NCI-H2107 treated with DMSO at 0.1 percent for 48 hours (cell line): Measurements from ENCODE around the gene MTA2.
"Not testable (repeated sequence)": the region's sequence is repeated elsewhere in the genome, so short reads cannot be mapped to it uniquely, and the experiment has no call there.

ENCODE experiments used
- DNase-seq: peaks from one replicate; lab custom pipeline; 2025; ENCODE audit not compliant: unreplicated experiment; lab: John Stamatoyannopoulos, UW

The MTA2 gene

GRCh38 chr11:62601372-62602140 is at the start of gene MTA2:
Gene MTA2, minus strand, starts transcription at chr11:62601865. Its CDS starts 415 bp downstream, at chr11:62601450.
- DNase-seq = peak; percentile 95

- not testable (repeated sequence) for DNase-seq
Observed at GRCh38 chr11:62650283-62650682, 48.6 kb upstream of the MTA2 start.

DNA sequence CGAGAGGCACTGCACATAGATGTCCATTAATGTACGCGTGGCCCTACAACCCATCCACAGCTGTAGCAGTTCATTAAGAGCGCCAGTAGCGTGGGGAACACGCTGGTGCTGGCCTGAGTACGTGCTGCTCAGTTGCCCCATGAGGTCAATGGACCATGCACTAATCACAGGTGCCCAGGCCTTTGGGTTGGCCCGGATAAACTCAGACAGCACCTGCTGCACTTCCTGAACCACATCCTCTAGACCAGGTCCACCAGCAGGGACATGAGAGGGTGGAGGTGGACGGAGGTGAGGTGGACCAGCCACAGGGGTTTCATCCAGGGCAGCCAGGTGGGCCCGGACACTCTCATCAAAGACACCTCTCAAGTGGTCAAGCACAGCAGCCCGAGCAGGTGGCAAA is 47.8 kb upstream of the MTA2 start:
- DNase-seq = no peak

- DNase-seq = no peak
Observed at GRCh38 chr11:62648967-62649364, 47.3 kb upstream of the MTA2 start.

DNA sequence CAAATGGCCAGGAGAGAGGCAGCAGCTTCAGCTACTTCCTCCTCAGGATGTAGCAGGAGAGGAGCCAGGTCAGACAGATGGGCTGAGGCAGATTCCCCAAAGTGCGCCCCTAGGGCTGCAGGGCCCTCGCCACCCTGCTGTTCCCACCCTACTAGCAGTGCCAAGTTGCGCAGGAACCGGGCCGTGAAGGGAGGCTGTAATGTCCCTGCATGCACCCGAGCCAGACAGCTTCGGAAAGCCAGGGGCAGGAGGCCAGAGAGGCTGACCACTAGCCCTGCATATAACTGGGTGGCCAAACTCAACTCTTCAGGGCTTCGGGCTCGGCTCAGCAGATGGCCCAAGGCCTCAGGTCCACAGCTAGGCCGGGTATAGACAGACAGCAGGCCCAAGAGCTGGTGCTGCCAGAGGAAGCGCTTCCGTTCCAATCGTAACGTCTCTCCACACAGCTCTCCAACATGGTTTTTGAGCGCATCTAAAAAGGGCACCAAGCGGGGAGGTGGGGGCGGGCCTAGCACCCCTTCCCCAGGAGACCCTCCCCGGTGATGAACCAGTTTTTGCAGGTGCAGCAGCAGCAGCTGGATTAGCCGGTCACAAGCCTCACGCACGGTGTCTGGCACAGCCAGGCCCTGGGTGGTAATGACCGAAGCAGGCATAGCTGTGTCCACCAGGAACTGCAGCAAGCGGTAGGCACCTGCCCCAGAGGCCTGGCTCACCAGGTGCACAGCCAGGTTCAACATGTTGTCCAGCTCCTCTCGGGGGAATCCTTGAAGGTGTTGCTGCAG is 46.7 kb upstream of the MTA2 start:
- no peak for DNase-seq

GRCh38 chr11:62647609-62648005 is 45.9 kb upstream of the MTA2 start:
- DNase-seq = no peak

DNA sequence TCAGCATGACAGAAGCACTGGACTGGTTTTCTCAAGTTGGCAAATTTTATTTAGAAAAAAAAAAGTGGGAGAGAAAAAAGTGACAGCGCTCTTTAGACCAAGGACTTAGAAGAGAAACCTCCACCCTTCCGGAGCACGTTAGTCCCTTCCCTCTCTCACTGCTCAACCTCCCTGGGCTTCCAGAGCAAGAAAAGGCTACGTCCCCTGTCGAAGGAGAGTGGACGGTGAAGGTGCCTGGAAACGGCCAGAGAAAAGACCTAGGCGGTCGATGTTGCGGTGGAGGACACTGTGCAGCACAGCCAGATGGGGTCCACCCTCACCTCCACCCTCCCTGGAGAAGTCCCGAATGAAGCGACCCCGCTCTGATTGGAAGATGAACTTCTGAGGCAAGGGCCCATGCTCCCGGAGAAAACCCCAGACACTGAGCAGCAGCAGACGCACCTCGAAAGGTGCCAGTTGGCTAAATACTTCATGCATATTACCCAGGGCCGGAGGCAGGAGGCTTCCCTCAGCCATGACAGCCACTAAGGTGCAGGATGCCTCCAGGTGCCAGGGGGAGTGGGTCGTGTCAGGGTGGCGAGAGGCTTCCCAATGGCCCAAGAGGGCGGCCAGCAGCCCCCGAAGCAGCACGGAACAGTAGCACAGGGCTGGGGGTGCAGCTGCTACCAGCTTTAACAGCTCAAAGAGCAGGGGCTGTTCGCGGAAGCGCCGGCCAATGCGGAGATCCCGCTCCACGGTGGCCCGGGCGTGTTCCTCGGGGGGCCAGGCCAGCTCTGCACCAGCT is 45.4 kb upstream of the MTA2 start:
- DNase-seq = no peak

DNA sequence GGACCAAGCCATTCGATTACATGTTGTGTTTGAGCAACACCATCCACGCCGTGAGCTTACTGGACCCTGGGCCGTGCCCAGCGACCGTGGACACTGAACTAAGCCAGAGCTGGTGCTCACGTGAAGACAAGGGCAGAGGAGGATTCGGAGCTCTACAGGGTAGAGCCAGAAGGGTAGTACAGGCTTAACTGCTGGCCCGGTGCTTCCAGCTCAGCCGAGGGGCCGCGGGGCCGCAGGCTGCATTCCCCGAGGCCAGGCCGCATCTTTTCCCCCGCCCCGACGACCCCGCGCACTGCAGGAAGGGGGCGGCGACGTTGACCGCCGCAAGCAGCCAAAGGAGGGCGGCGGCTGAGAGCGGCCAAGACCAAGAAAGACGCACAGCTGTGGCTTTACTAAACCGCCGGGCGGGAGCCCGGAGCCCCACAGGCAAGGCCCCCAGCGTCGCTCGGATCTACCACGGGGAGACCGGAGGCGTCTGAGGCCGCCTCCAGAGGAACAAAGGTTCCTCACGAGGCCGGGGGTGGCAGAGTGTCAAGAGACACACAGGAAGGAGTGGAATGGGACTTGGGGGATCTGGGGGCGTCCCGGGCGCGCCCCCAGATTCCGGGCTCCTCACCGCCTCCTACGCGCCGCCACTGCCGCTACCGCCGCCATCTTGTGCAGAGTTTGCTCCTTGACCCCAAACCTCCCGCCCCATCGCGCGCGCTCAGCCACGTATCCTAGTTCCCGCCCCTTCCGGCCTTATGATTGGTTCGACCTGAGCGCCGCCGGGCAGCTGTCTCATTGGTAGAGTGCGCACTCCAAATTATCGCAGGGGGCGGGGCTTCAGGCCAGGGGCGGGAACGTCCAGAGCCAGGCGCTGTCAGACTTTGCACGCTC is 44.5 kb upstream of the MTA2 start, which contains the start of gene GANAB:
TSS of gene GANAB (minus strand) at position 668 of the 879 bp plus-strand sequence. CDS start at position 654, 14 bp downstream.
- peak; percentile 95 for DNase-seq

DNA sequence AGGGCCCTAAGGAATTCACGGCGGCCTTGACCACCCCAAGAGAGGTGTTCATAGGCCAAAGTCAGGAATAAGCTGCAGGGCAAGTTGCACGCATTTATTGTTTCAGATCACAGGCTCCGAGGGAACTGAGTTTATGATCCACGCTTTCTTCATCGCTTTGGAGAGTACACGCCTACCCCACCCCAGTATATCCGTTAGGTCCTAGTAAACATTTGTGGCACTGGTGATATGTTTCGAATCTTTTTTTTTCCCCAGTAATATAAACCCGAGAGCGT is 43.9 kb upstream of the MTA2 start:
- no peak for DNase-seq

DNA sequence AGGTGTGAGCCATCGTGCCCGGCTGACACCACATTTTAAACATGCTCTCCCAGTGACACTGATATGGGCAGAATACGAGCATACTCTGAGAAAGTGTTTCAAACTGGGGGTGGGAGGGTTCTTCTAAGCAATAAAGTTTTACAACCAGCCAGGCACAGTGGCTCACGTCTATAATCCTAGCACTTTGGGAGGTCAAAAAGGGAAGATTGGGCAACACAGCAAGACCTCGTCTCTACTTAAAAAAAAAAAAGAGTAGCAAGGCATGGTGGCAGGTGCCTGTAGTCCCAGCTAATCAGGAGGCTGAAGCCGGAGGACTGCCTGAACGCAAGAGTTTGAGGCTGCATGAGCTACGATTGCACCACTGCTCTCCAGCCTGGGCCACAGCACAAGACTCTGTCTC is 42.6 kb upstream of the MTA2 start:
- DNase-seq = no peak

DNA sequence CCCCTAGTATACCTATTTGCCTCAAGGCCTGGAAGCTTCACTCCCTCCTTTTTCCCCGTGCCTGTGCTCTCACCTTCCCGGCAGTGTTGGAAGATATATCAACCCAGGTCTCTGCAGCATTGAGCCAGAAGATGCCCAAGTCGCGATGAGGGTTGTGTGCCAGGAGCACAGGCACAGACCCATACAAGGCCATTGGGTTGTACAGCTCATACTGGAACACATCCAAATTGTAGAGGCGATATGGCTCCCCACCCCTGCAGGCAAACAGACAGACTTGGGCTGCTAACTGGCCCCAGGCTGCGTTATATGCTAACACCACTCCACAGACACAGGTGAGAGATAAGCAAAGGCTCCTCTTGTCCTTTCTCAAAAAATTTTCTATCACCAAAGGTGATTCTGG is 30.8 kb upstream of the MTA2 start:
- DNase-seq = no peak

- no peak for DNase-seq
Observed at GRCh38 chr11:62627713-62628112, 26.0 kb upstream of the MTA2 start.

- DNase-seq = no peak
Observed at GRCh38 chr11:62622476-62623089, 20.9 kb upstream of the MTA2 start.

DNA sequence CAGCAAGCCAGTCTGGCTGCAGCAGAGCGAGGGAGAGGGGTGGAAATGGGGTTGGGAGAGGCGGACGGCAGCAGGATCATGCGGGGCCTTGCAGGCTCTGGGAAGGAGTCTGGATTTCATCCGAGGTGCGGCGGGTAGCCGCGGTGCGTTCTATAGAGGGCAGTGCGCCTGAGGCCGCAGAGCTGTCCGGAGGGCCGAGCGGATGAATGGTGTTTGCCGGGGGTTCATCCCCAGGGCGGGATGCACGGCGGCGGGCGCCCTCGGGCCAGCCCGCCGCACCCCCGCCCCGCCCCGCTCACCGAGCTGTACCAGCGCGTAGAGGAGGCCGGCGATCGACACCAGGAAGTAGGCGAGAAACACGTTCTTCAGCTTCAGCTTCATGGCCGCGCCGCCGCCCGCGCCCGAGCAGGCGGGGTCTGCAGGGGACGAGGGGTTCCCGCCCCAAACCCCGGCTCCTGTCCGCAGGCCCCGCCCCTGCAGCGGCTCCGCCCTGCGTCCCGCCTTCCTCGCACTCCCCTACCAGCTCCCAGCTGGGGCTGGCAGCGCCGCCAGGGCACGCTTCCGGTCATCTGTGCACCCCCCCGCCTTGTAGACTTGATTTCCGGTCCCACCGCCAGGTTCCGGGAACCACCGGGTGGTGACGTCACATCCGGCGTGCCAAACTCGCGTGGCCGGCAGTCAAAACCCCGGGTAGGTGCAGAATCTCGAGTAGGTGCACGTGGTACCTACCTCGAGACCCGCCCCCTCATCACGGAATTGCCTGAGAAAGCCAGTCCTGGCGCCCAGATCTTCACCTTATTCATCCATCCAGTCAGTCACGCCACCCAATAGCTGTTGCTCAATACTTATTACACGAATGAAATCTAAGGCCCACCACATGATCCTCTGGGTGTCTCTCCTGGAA is 20.2 kb upstream of the MTA2 start, which contains the start of gene B3GAT3:
TSS of gene B3GAT3 (minus strand) at position 420 of the 904 bp plus-strand sequence. CDS start at position 381, 39 bp downstream.
- DNase-seq = peak; percentile 89

GRCh38 chr11:62621027-62621566 is 19.4 kb upstream of the MTA2 start:
- no peak for DNase-seq

GRCh38 chr11:62616957-62617356 is 15.3 kb upstream of the MTA2 start:
- not testable (repeated sequence) for DNase-seq

DNA sequence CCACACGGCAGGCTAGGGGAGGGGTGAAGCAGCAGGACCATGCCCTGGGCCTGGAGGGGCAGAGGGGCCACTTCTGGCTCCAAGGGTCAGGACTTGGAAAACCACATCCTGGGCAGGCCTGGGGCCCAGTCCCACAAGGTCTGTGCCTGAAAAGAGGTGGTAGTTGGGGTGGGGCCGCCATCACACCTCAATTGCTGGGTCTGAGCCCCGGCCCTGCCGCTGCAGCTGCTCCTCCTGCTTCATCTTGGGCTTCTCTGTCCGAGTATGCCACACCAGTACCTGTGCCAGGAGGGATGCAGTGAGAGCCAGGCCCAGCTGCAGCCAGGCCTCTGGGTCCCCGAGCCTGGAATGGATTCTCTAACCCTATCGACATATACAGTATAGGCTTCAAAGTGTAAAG is 13.9 kb upstream of the MTA2 start:
- no peak for DNase-seq

DNA sequence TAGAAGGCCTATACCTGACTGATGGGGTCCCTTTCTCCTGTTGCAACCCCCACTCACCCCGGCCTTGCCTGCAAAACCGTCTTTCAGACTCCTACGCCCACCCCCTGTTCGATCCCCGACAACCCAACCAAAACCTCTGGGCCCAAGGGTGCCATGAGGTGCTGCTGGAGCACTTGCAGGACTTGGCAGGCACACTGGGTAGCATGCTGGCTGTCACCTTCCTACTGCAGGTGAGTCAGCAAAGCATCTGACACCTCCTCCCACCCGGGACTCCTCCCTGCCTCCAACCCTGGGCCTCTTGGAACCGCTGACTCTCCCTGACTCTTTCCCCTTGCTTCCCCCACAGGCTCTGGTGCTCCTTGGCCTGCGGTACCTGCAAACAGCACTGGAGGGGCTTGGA is 12.6 kb upstream of the MTA2 start:
- DNase-seq = no peak

GRCh38 chr11:62613291-62613778 is 11.7 kb upstream of the MTA2 start:
- no peak for DNase-seq
